ENCODE measurements around the gene CILP.

DNA sequence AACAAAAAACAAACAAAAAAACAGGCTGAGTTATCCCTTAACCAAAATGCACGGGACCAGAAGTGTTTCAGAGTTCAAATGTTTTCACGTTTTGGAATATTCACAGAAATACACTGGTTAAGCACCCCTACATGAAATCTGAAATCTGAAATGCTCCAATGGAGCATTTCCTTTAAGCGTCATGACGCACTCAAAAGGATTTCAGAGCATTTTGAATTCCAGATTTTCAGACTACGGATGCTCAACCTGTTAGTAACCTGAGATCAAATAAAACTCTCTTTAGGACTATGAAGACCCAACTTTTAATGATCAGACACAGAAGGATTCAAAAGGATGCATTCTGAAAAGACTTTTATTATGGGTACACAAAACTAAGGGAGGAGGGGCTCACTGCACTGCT lies 35.8 kb downstream of the CILP start:
- TF ChIP-seq, protein P1, sequence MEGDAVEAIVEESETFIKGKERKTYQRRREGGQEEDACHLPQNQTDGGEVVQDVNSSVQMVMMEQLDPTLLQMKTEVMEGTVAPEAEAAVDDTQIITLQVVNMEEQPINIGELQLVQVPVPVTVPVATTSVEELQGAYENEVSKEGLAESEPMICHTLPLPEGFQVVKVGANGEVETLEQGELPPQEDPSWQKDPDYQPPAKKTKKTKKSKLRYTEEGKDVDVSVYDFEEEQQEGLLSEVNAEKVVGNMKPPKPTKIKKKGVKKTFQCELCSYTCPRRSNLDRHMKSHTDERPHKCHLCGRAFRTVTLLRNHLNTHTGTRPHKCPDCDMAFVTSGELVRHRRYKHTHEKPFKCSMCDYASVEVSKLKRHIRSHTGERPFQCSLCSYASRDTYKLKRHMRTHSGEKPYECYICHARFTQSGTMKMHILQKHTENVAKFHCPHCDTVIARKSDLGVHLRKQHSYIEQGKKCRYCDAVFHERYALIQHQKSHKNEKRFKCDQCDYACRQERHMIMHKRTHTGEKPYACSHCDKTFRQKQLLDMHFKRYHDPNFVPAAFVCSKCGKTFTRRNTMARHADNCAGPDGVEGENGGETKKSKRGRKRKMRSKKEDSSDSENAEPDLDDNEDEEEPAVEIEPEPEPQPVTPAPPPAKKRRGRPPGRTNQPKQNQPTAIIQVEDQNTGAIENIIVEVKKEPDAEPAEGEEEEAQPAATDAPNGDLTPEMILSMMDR (IDR thresholded peaks at IDR 0.05), result no peak
- no peak for TF ChIP-seq POLR2A (IDR thresholded peaks at IDR 0.05)
